GM12872 (cell line): ENCODE measurements around the gene ELF5.

Experiments used
- CTCF ChIP-seq: IDR thresholded peaks from 3 replicates; pipeline ENCODE4 v1.5.1; 2011; ENCODE audit warnings: low read depth, mild to moderate bottlenecking, low read length, moderate library complexity; ENCODE audit not compliant: insufficient read depth

Gene ELF5

GRCh38 chr11:34531663-34532062 is 18.1 kb upstream of the ELF5 start:
- TF ChIP-seq CTCF = no peak

GRCh38 chr11:34530545-34531234 is 17.1 kb upstream of the ELF5 start:
- no peak for TF ChIP-seq CTCF

- no peak for TF ChIP-seq CTCF
Observed at GRCh38 chr11:34529643-34530042, 16.0 kb upstream of the ELF5 start.

- no peak for TF ChIP-seq CTCF
Observed at GRCh38 chr11:34528072-34528471, 14.5 kb upstream of the ELF5 start.

GRCh38 chr11:34525888-34526657 is 12.5 kb upstream of the ELF5 start:
- no peak for TF ChIP-seq CTCF

GRCh38 chr11:34525098-34525497 is 11.5 kb upstream of the ELF5 start:
- TF ChIP-seq CTCF = no peak

- no peak for TF ChIP-seq CTCF
Observed at GRCh38 chr11:34524696-34525095, 11.1 kb upstream of the ELF5 start.
